Measurements from ENCODE around the gene PDP2.

Gene PDP2

GRCh38 chr16:66910175-66910940 is 30.0 kb downstream of the PDP2 start:
- Histone ChIP-seq H3K27ac (ENCODE audit: insufficient read depth, low read length, poor library complexity, severe bottlenecking) (no peak overlapping the region), H3K4me3 (ENCODE audit: insufficient read depth, low read depth, low read length, poor library complexity, severe bottlenecking) (no peak overlapping the region), H3K36me3 (ENCODE audit: control insufficient read depth, insufficient read depth, low read length) (no peaks in the 10 kb centered on the region), H3K4me1 (ENCODE audit: control insufficient read depth, insufficient read depth, low read length, poor library complexity, severe bottlenecking) (no peaks in the 10 kb centered on the region), H3K9me3 (ENCODE audit: control insufficient read depth, low read length) (no peaks in the 10 kb centered on the region), H3K27me3 (replicated peaks; ENCODE audit: control insufficient read depth, insufficient read depth, low read length, poor library complexity, severe bottlenecking) (no peaks in the 10 kb centered on the region)
- no peak for DNase-seq

- DNase-seq, result no peak
- H3K4me1 ChIP-seq (ENCODE audit: control insufficient read depth, insufficient read depth, low read length, poor library complexity, severe bottlenecking), result no peaks in the 10 kb centered on the region
- H3K4me3 ChIP-seq (ENCODE audit: insufficient read depth, low read depth, low read length, poor library complexity, severe bottlenecking), result no peak overlapping the region
- H3K9me3 ChIP-seq (ENCODE audit: control insufficient read depth, low read length), result no peaks in the 10 kb centered on the region
- no peak overlapping the region for H3K27ac ChIP-seq (ENCODE audit: insufficient read depth, low read length, poor library complexity, severe bottlenecking)
- no peaks in the 10 kb centered on the region for H3K27me3 ChIP-seq (replicated peaks; ENCODE audit: control insufficient read depth, insufficient read depth, low read length, poor library complexity, severe bottlenecking)
- no peaks in the 10 kb centered on the region for H3K36me3 ChIP-seq (ENCODE audit: control insufficient read depth, insufficient read depth, low read length)
Observed at GRCh38 chr16:66911112-66911511, 30.8 kb downstream of the PDP2 start.

- no peak for DNase-seq
- no peaks in the 10 kb centered on the region for H3K27me3 ChIP-seq (replicated peaks; ENCODE audit: control insufficient read depth, insufficient read depth, low read length, poor library complexity, severe bottlenecking)
Observed at GRCh38 chr16:66911801-66912200, 31.5 kb downstream of the PDP2 start.

GRCh38 chr16:66913081-66913480 is 32.8 kb downstream of the PDP2 start:
- H3K27ac ChIP-seq (ENCODE audit: insufficient read depth, low read length, poor library complexity, severe bottlenecking), result no peak overlapping the region
- no peaks in the 10 kb centered on the region for H3K36me3 ChIP-seq (ENCODE audit: control insufficient read depth, insufficient read depth, low read length)
- no peak overlapping the region for H3K4me3 ChIP-seq (ENCODE audit: insufficient read depth, low read depth, low read length, poor library complexity, severe bottlenecking)
- no peaks in the 10 kb centered on the region for H3K27me3 ChIP-seq (replicated peaks; ENCODE audit: control insufficient read depth, insufficient read depth, low read length, poor library complexity, severe bottlenecking)
- H3K9me3 ChIP-seq (ENCODE audit: control insufficient read depth, low read length), result no peaks in the 10 kb centered on the region
- no peak for DNase-seq
- H3K4me1 ChIP-seq (ENCODE audit: control insufficient read depth, insufficient read depth, low read length, poor library complexity, severe bottlenecking), result no peaks in the 10 kb centered on the region

More at GRCh38 chr16:66911801-66912200, 31.5 kb downstream of the PDP2 start:
- no peak overlapping the region for H3K27ac ChIP-seq (ENCODE audit: insufficient read depth, low read length, poor library complexity, severe bottlenecking)
- H3K4me1 ChIP-seq (ENCODE audit: control insufficient read depth, insufficient read depth, low read length, poor library complexity, severe bottlenecking), result no peaks in the 10 kb centered on the region
- H3K9me3 ChIP-seq (ENCODE audit: control insufficient read depth, low read length), result no peaks in the 10 kb centered on the region
- H3K36me3 ChIP-seq (ENCODE audit: control insufficient read depth, insufficient read depth, low read length), result no peaks in the 10 kb centered on the region
- no peak overlapping the region for H3K4me3 ChIP-seq (ENCODE audit: insufficient read depth, low read depth, low read length, poor library complexity, severe bottlenecking)

GRCh38 chr16:66913711-66914110 is 33.4 kb downstream of the PDP2 start:
- H3K4me1 ChIP-seq (ENCODE audit: control insufficient read depth, insufficient read depth, low read length, poor library complexity, severe bottlenecking), result no peaks in the 10 kb centered on the region
- H3K4me3 ChIP-seq (ENCODE audit: insufficient read depth, low read depth, low read length, poor library complexity, severe bottlenecking), result no peak overlapping the region
- no peaks in the 10 kb centered on the region for H3K27me3 ChIP-seq (replicated peaks; ENCODE audit: control insufficient read depth, insufficient read depth, low read length, poor library complexity, severe bottlenecking)
- DNase-seq, result no peak
- no peaks in the 10 kb centered on the region for H3K9me3 ChIP-seq (ENCODE audit: control insufficient read depth, low read length)
- H3K27ac ChIP-seq (ENCODE audit: insufficient read depth, low read length, poor library complexity, severe bottlenecking), result no peak overlapping the region
- H3K36me3 ChIP-seq (ENCODE audit: control insufficient read depth, insufficient read depth, low read length), result no peaks in the 10 kb centered on the region

- no peaks in the 10 kb centered on the region for H3K9me3 ChIP-seq (ENCODE audit: control insufficient read depth, low read length)
- no peak overlapping the region for H3K4me3 ChIP-seq (ENCODE audit: insufficient read depth, low read depth, low read length, poor library complexity, severe bottlenecking)
- no peaks in the 10 kb centered on the region for H3K4me1 ChIP-seq (ENCODE audit: control insufficient read depth, insufficient read depth, low read length, poor library complexity, severe bottlenecking)
- H3K27me3 ChIP-seq (replicated peaks; ENCODE audit: control insufficient read depth, insufficient read depth, low read length, poor library complexity, severe bottlenecking), result no peaks in the 10 kb centered on the region
- DNase-seq, result no peak
- no peaks in the 10 kb centered on the region for H3K36me3 ChIP-seq (ENCODE audit: control insufficient read depth, insufficient read depth, low read length)
- no peak overlapping the region for H3K27ac ChIP-seq (ENCODE audit: insufficient read depth, low read length, poor library complexity, severe bottlenecking)
Observed at GRCh38 chr16:66914541-66914940, 34.2 kb downstream of the PDP2 start.

- Histone ChIP-seq H3K27me3 (replicated peaks; ENCODE audit: control insufficient read depth, insufficient read depth, low read length, poor library complexity, severe bottlenecking) (no peaks in the 10 kb centered on the region), H3K27ac (ENCODE audit: insufficient read depth, low read length, poor library complexity, severe bottlenecking) (no peak overlapping the region), H3K9me3 (ENCODE audit: control insufficient read depth, low read length) (no peaks in the 10 kb centered on the region), H3K36me3 (ENCODE audit: control insufficient read depth, insufficient read depth, low read length) (no peaks in the 10 kb centered on the region), H3K4me1 (ENCODE audit: control insufficient read depth, insufficient read depth, low read length, poor library complexity, severe bottlenecking) (no peaks in the 10 kb centered on the region), H3K4me3 (ENCODE audit: insufficient read depth, low read depth, low read length, poor library complexity, severe bottlenecking) (no peak overlapping the region)
- no peak for DNase-seq
Observed at GRCh38 chr16:66915041-66915440, 34.7 kb downstream of the PDP2 start.

- no peak for DNase-seq
- H3K4me1 ChIP-seq (ENCODE audit: control insufficient read depth, insufficient read depth, low read length, poor library complexity, severe bottlenecking), result no peaks in the 10 kb centered on the region
- no peaks in the 10 kb centered on the region for H3K27me3 ChIP-seq (replicated peaks; ENCODE audit: control insufficient read depth, insufficient read depth, low read length, poor library complexity, severe bottlenecking)
- H3K27ac ChIP-seq (ENCODE audit: insufficient read depth, low read length, poor library complexity, severe bottlenecking), result no peak overlapping the region
- no peaks in the 10 kb centered on the region for H3K36me3 ChIP-seq (ENCODE audit: control insufficient read depth, insufficient read depth, low read length)
- no peaks in the 10 kb centered on the region for H3K9me3 ChIP-seq (ENCODE audit: control insufficient read depth, low read length)
- H3K4me3 ChIP-seq (ENCODE audit: insufficient read depth, low read depth, low read length, poor library complexity, severe bottlenecking), result no peak overlapping the region
Observed at GRCh38 chr16:66916518-66916917, 36.2 kb downstream of the PDP2 start.

- Histone ChIP-seq H3K27me3 (replicated peaks; ENCODE audit: control insufficient read depth, insufficient read depth, low read length, poor library complexity, severe bottlenecking) (no peaks in the 10 kb centered on the region), H3K27ac (ENCODE audit: insufficient read depth, low read length, poor library complexity, severe bottlenecking) (no peak overlapping the region), H3K4me3 (ENCODE audit: insufficient read depth, low read depth, low read length, poor library complexity, severe bottlenecking) (no peak overlapping the region), H3K36me3 (ENCODE audit: control insufficient read depth, insufficient read depth, low read length) (no peaks in the 10 kb centered on the region), H3K9me3 (ENCODE audit: control insufficient read depth, low read length) (no peaks in the 10 kb centered on the region), H3K4me1 (ENCODE audit: control insufficient read depth, insufficient read depth, low read length, poor library complexity, severe bottlenecking) (no peaks in the 10 kb centered on the region)
- DNase-seq, result no peak
Observed at GRCh38 chr16:66917741-66918140, 37.4 kb downstream of the PDP2 start.

GRCh38 chr16:66918355-66918754 is 38.0 kb downstream of the PDP2 start:
- H3K36me3 ChIP-seq (ENCODE audit: control insufficient read depth, insufficient read depth, low read length), result no peaks in the 10 kb centered on the region
- no peaks in the 10 kb centered on the region for H3K4me1 ChIP-seq (ENCODE audit: control insufficient read depth, insufficient read depth, low read length, poor library complexity, severe bottlenecking)
- no peak overlapping the region for H3K4me3 ChIP-seq (ENCODE audit: insufficient read depth, low read depth, low read length, poor library complexity, severe bottlenecking)
- H3K27ac ChIP-seq (ENCODE audit: insufficient read depth, low read length, poor library complexity, severe bottlenecking), result no peak overlapping the region
- DNase-seq, result no peak
- no peaks in the 10 kb centered on the region for H3K27me3 ChIP-seq (replicated peaks; ENCODE audit: control insufficient read depth, insufficient read depth, low read length, poor library complexity, severe bottlenecking)
- no peaks in the 10 kb centered on the region for H3K9me3 ChIP-seq (ENCODE audit: control insufficient read depth, low read length)
